GM12878 (cell line): ENCODE measurements around the gene COLQ. TPM values are rescaled to one million over a fixed set of nuclear protein-coding genes. Genes with fewer than 3 reads are reported as not detected.

Experiments
- ATAC-seq: fragments of 200-7000 bp; cut with Tn5 transposase; 3 replicates; pipeline ENCODE4 v1.9.1; 2020; ENCODE audit warnings: mild to moderate bottlenecking, moderate library complexity
- BruUV-seq: library from RNA; stranded (reverse); fragments of 400-500 nt; replicated peaks from 2 replicates; lab custom pipeline; 2021; lab: Mats Ljungman, UMichigan
- CTCF ChIA-PET: fragments of 300-600 bp; sonication (Branson Sonifier 250); formaldehyde crosslinking; extraction: SDS; loops from one replicate; lab custom pipeline; 2021; ENCODE audit warnings: inconsistent platforms; lab: Yijun Ruan, JAX
- POLR2A ChIA-PET: fragments of 350-600 bp; formaldehyde crosslinking; extraction: SDS; loops from one replicate; lab custom pipeline; 2021; ENCODE audit warnings: inconsistent platforms; lab: Charles Lee
- RAD21 ChIA-PET: fragments of 300-600 bp; sonication (Branson Sonifier 250); formaldehyde crosslinking; loops from one replicate; lab custom pipeline; 2023; ENCODE audit warnings: antibody characterized with exemption; ENCODE audit not compliant: unreplicated experiment; lab: Charles Lee
- SMC1A ChIA-PET: fragments of 300-600 bp; sonication (Branson Sonifier 250); formaldehyde crosslinking; loops from one replicate; lab custom pipeline; 2023; ENCODE audit not compliant: unreplicated experiment, uncharacterized antibody; lab: Charles Lee
- DNase-seq: peaks from one replicate; pipeline ENCODE4 v3.0.0-alpha.2; 2011; ENCODE audit warnings: low read depth, low spot score
- FAIRE-seq: peaks from 3 replicates; lab custom pipeline; 2011; peaks lifted over from hg19 to GRCh38; lab: Jason Lieb, UNC
- H2AFZ ChIP-seq: 2 replicates; pipeline ENCODE4 v1.6.0; 2011; ENCODE audit warnings: low read depth, low read length, control low read depth; ENCODE audit not compliant: control insufficient read depth
- H3K27ac ChIP-seq: 2 replicates; pipeline ENCODE4 v1.5.1; 2011; ENCODE audit warnings: control low read depth; ENCODE audit not compliant: control insufficient read depth, insufficient read depth
- H3K27me3 ChIP-seq, 2 experiments: replicated peaks in 1 of 2; 2 replicates each; pipeline versions ENCODE4 v1.6.0 to v1.6.1; 2011; ENCODE audit warnings: low read length in 1 of 2; ENCODE audit not compliant: control insufficient read depth in 2 of 2, insufficient read depth in 2 of 2
- H3K36me3 ChIP-seq, 2 experiments: 2 replicates each; pipeline ENCODE4 v1.5.1; 2011; ENCODE audit warnings: low read length in 1 of 2; ENCODE audit not compliant: control insufficient read depth in 2 of 2, insufficient read depth in 2 of 2
- H3K4me1 ChIP-seq: 2 replicates; pipeline ENCODE4 v1.6.1; 2011; ENCODE audit warnings: mild to moderate bottlenecking, low read length, moderate library complexity, mixed read lengths; ENCODE audit not compliant: control insufficient read depth, insufficient read depth
- H3K4me2 ChIP-seq: 2 replicates; pipeline ENCODE4 v1.6.0; 2011; ENCODE audit warnings: control low read depth; ENCODE audit not compliant: control insufficient read depth, insufficient read depth
- H3K4me3 ChIP-seq: fragments of 200-600 bp; sonication (generic); 2 replicates; pipeline ENCODE4 v1.5.1; 2016
- H3K79me2 ChIP-seq: 2 replicates; pipeline ENCODE4 v1.6.0; 2011; ENCODE audit warnings: low read length; ENCODE audit not compliant: control insufficient read depth, insufficient read depth
- H3K9ac ChIP-seq: 2 replicates; pipeline ENCODE4 v1.8.0; 2011; ENCODE audit warnings: low read length, control low read depth, mixed read lengths; ENCODE audit not compliant: control insufficient read depth, insufficient read depth
- H3K9me3 ChIP-seq: replicated peaks from 3 replicates; pipeline ENCODE4 v1.5.1; 2011; ENCODE audit warnings: mild to moderate bottlenecking, low read length; ENCODE audit not compliant: control insufficient read depth, insufficient read depth
- H4K20me1 ChIP-seq: 2 replicates; pipeline ENCODE4 v1.6.0; 2011; ENCODE audit not compliant: control insufficient read depth, insufficient read depth
- CBX5 ChIP-seq: sonication (generic); IDR thresholded peaks from 2 replicates; pipeline ENCODE4 v1.6.1; 2016; ENCODE audit warnings: low read depth, moderate library complexity, mild to moderate bottlenecking, inconsistent platforms
- CHD4 ChIP-seq: fragments of 200-600 bp; sonication (generic); IDR thresholded peaks from 2 replicates; pipeline ENCODE4 v1.6.1; 2016; ENCODE audit warnings: mild to moderate bottlenecking
- CREM ChIP-seq: IDR thresholded peaks from 2 replicates; pipeline ENCODE4 v1.6.1; 2014; ENCODE audit warnings: antibody characterized with exemption, low read depth
- KLF5 ChIP-seq: fragments of 450-650 bp; IDR thresholded peaks from 2 replicates; pipeline ENCODE4 v1.6.1; 2014; ENCODE audit warnings: mild to moderate bottlenecking; ENCODE audit not compliant: partially characterized antibody
- NRF1 ChIP-seq: conservative IDR thresholded peaks from 2 replicates; pipeline ENCODE4 v1.6.1; 2011; ENCODE audit warnings: mild to moderate bottlenecking, low read depth, low read length, improper control_type of control experiment
- POLR2AphosphoS5 ChIP-seq: IDR thresholded peaks from 2 replicates; pipeline ENCODE4 v1.6.1; 2011; ENCODE audit warnings: mild to moderate bottlenecking, low read length, inconsistent platforms
- POU2F2 ChIP-seq: IDR thresholded peaks from 3 replicates; pipeline ENCODE4 v1.6.1; 2011; ENCODE audit warnings: low read depth, mild to moderate bottlenecking, low read length, borderline replicate concordance
- SIN3A ChIP-seq: IDR thresholded peaks from 2 replicates; pipeline ENCODE4 v1.6.1; 2012; ENCODE audit warnings: low read depth, low read length, improper control_type of control experiment
- SP1 ChIP-seq: IDR thresholded peaks from one replicate; pipeline ENCODE4 v1.6.1; 2011; ENCODE audit warnings: low read depth, low read length
- SREBF1 ChIP-seq: IDR thresholded peaks from 2 replicates; pipeline ENCODE4 v1.6.1; 2012; ENCODE audit warnings: mild to moderate bottlenecking, low read length
- SRF ChIP-seq, 2 experiments: IDR thresholded peaks; 2 replicates each; pipeline ENCODE4 v1.6.1; 2011; ENCODE audit warnings: low read depth in 2 of 2, low read length in 2 of 2, mild to moderate bottlenecking in 1 of 2, moderate library complexity in 1 of 2
- WGBS: methylation state at CpG from one replicate; pipeline ENCODE4 v1.1.6; 2016; ENCODE audit warnings: low lambda C conversion rate; ENCODE audit not compliant: insufficient replicate concordance, insufficient coverage; ENCODE audit errors: missing lambda C conversion rate; 5-methylcytosine and 5-hydroxymethylcytosine counted together
- in situ Hi-C: fragments of 300-500 bp; cut with MboI; formaldehyde crosslinking; loops from 9 replicates; pipeline ENCODE4 v1.14.3; 2018; ENCODE audit warnings: mixed read lengths
- intact Hi-C: fragments of 100-400 bp; cut with micrococcal nuclease; formaldehyde crosslinking; loops from one replicate; pipeline ENCODE4 v1.14.2; 2022; ENCODE audit not compliant: unreplicated experiment
- polyA plus RNA-seq, 11 experiments: library from polyadenylated mRNA; depleted of rRNA in 4 of 11; unstranded in 6 of 11; stranded (reverse) in 5 of 11; fragments of >200 nt; fragmentation: Nextera tagmentation in 4 of 11; fragmentation: Illumina TruSeq in 1 of 11; extraction: Ambion mirVana in 4 of 11; extraction: Trizol in 1 of 11; gene quantifications; 1 replicate in 1 of 11; 2 replicates in 10 of 11; pipeline versions ENCODE4 v1.2.1 to v1.2.3, GENCODE V29; 2011 to 2016; ENCODE audit warnings: inconsistent platforms in 2 of 11, missing spikeins in 2 of 11, low read depth in 1 of 11
- total RNA-seq, 4 experiments: library from RNA; depleted of rRNA in 3 of 4; stranded (reverse); fragments of >200 nt in 3 of 4; fragmentation: Illumina TruSeq in 1 of 4; extraction: Trizol in 1 of 4; gene quantifications; 2 replicates each; pipeline versions ENCODE4 v1.2.1 to v1.2.3, GENCODE V29; 2013 to 2021
- TF ChIP-seq, protein P1 (sequence below): fragments of 450-650 bp; IDR thresholded peaks from 2 replicates; pipeline ENCODE4 v1.6.1; 2016; ENCODE audit warnings: mild to moderate bottlenecking, moderate library complexity, borderline replicate concordance
- TF ChIP-seq, protein P2 (sequence below): fragments of 450-650 bp; IDR thresholded peaks from 2 replicates; pipeline ENCODE4 v1.6.1; 2014; ENCODE audit warnings: mild to moderate bottlenecking

Gene COLQ
- total and polyA plus RNA-seq, 10 of the 15 experiments (the other 5 are each of a cell fraction or from before 2014, with no cell fraction given) = 0.13 to 2.7 (median 0.70) TPM

DNA sequence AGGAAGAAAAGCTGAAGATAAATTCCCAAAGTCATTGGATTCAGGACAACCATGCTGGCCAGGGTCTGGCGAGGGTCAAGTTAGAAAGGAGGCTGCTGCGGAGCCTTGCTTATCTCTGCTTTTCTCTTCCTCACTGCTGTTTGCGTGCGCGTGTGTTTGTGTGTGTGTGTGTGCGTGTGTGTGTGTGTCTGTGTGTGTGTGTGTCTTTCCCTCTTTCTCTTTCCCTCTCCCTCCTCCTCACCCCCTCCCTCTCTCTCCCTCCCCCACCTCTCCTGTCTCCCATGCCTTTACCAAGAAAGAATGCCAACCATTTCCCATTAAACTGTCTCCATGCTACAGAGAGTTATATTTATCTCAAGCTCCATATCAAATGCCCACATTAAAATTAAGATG, at the start of gene COLQ (continued):
- TF ChIP-seq, protein P1, sequence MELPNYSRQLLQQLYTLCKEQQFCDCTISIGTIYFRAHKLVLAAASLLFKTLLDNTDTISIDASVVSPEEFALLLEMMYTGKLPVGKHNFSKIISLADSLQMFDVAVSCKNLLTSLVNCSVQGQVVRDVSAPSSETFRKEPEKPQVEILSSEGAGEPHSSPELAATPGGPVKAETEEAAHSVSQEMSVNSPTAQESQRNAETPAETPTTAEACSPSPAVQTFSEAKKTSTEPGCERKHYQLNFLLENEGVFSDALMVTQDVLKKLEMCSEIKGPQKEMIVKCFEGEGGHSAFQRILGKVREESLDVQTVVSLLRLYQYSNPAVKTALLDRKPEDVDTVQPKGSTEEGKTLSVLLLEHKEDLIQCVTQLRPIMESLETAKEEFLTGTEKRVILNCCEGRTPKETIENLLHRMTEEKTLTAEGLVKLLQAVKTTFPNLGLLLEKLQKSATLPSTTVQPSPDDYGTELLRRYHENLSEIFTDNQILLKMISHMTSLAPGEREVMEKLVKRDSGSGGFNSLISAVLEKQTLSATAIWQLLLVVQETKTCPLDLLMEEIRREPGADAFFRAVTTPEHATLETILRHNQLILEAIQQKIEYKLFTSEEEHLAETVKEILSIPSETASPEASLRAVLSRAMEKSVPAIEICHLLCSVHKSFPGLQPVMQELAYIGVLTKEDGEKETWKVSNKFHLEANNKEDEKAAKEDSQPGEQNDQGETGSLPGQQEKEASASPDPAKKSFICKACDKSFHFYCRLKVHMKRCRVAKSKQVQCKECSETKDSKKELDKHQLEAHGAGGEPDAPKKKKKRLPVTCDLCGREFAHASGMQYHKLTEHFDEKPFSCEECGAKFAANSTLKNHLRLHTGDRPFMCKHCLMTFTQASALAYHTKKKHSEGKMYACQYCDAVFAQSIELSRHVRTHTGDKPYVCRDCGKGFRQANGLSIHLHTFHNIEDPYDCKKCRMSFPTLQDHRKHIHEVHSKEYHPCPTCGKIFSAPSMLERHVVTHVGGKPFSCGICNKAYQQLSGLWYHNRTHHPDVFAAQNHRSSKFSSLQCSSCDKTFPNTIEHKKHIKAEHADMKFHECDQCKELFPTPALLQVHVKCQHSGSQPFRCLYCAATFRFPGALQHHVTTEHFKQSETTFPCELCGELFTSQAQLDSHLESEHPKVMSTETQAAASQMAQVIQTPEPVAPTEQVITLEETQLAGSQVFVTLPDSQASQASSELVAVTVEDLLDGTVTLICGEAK = no peak
- no peak for TF ChIP-seq POU2F2
- no peak for TF ChIP-seq KLF5
- no peak for TF ChIP-seq NRF1
- TF ChIP-seq CHD4 = no peak
- TF ChIP-seq, protein P2, sequence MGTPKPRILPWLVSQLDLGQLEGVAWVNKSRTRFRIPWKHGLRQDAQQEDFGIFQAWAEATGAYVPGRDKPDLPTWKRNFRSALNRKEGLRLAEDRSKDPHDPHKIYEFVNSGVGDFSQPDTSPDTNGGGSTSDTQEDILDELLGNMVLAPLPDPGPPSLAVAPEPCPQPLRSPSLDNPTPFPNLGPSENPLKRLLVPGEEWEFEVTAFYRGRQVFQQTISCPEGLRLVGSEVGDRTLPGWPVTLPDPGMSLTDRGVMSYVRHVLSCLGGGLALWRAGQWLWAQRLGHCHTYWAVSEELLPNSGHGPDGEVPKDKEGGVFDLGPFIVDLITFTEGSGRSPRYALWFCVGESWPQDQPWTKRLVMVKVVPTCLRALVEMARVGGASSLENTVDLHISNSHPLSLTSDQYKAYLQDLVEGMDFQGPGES = no peak

DNA sequence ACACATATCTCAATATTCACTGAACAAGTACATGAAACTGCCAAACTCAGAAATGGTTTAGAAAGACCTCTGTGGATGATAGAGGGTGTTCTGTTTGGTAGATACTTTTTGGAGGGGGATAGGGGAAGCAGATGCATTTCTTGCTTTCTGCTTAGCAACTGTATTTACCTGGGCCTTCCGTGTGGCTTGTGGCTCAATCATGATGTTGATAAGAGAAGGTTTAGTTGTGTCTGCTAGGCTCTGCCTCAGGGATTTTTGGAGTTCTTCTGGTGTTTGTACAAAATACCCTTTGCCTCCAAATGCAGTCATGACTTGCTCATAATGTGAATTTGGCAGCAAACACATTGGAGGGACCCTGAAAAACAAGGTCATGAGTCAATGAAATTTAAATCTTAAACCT, 41.7 kb upstream of the COLQ start:
- peaks cover 3 to 16% of the 10 kb centered on the region in 2 experiments; a peak in 3 of 4 replicates for H3K36me3 ChIP-seq
- no peak overlapping the region for H3K4me2 ChIP-seq
- no peak overlapping the region for H3K4me3 ChIP-seq
- SMC1A ChIA-PET = no interaction called here
- no peak overlapping the region for H3K27ac ChIP-seq
- H3K9ac ChIP-seq = no peak overlapping the region
- H4K20me1 ChIP-seq = no peaks in the 10 kb centered on the region
- no peaks in the 10 kb centered on the region for H3K79me2 ChIP-seq
- no peaks in the 10 kb centered on the region for H3K4me1 ChIP-seq
- DNase-seq (no peak), ATAC-seq (no peak), FAIRE-seq (no peak)
- RAD21 ChIA-PET = interaction anchor here (0.6 kb wide), 1 partner anchor 456 kb away, joined by 3 read pairs; no protein-coding TSS in a partner anchor
- no TSS peak for BruUV-seq
- CTCF ChIA-PET = no interaction called here
- intact Hi-C loops = no loop called here
- H2AFZ ChIP-seq = no peak overlapping the region
- 100% methylated on average over 1 of the region's 1 CpG for WGBS
- POLR2A ChIA-PET = no interaction called here
- H3K9me3 ChIP-seq = no peaks in the 10 kb centered on the region
- in situ Hi-C loops = no loop called here
- H3K27me3 ChIP-seq = no peaks in the 10 kb centered on the region
- TF ChIP-seq CREM = no peak
- no peak for TF ChIP-seq SIN3A
- no peak for TF ChIP-seq SP1
- no peak for TF ChIP-seq POLR2AphosphoS5
- no peak for TF ChIP-seq SRF (IDR thresholded peaks at IDR 0.05; ENCODE audit: low read depth in 2 of 2, low read length in 2 of 2)
- no peak for TF ChIP-seq CBX5
- no peak for TF ChIP-seq SREBF1
